HEK293T (cell line): ENCODE results near the gene ACY1.
"Not testable (repeated sequence)": the region's sequence is repeated elsewhere in the genome, so short reads cannot be mapped to it uniquely, and the experiment has no call there.

Source experiments
- CTCF ChIA-PET: fragments of 350-600 bp; formaldehyde crosslinking; extraction: SDS; loops from one replicate; lab custom pipeline; 2021; ENCODE audit warnings: antibody characterized with exemption, inconsistent platforms; lab: Yijun Ruan, JAX
- POLR2A ChIA-PET: fragments of 350-600 bp; formaldehyde crosslinking; extraction: SDS; loops from one replicate; lab custom pipeline; 2020; ENCODE audit warnings: antibody characterized with exemption, inconsistent platforms; lab: Yijun Ruan, JAX
- DNase-seq: peaks from one replicate; pipeline ENCODE4 v3.0.0; 2012; ENCODE audit warnings: mixed read lengths; ENCODE audit errors: extremely low spot score
- ARNT ChIP-seq: fragments of 450-650 bp; IDR thresholded peaks from 2 replicates; pipeline ENCODE4 v1.6.1; 2017; ENCODE audit warnings: mild to moderate bottlenecking
- BHLHE40 ChIP-seq: fragments of 450-650 bp; IDR thresholded peaks from 2 replicates; pipeline ENCODE4 v1.6.1; 2016; ENCODE audit warnings: mild to moderate bottlenecking, moderate library complexity, borderline replicate concordance
- CTBP1 ChIP-seq: fragments of 450-650 bp; IDR thresholded peaks from 2 replicates; pipeline ENCODE4 v1.6.1; 2016; ENCODE audit warnings: borderline replicate concordance
- ELF4 ChIP-seq: fragments of 450-650 bp; IDR thresholded peaks from 2 replicates; pipeline ENCODE4 v1.6.1; 2017; ENCODE audit warnings: antibody characterized with exemption
- FOXA1 ChIP-seq: fragments of 450-650 bp; IDR thresholded peaks from 2 replicates; pipeline ENCODE4 v1.6.1; 2016; ENCODE audit warnings: mild to moderate bottlenecking
- FOXK2 ChIP-seq: fragments of 450-650 bp; IDR thresholded peaks from 2 replicates; pipeline ENCODE4 v1.6.1; 2016; ENCODE audit warnings: mild to moderate bottlenecking
- FOXM1 ChIP-seq: fragments of 450-650 bp; IDR thresholded peaks from 2 replicates; pipeline ENCODE4 v1.6.1; 2017; ENCODE audit warnings: mild to moderate bottlenecking, borderline replicate concordance
- HDGF ChIP-seq: fragments of 450-650 bp; IDR thresholded peaks from 2 replicates; pipeline ENCODE4 v1.6.1; 2017; ENCODE audit warnings: antibody characterized with exemption, borderline replicate concordance
- L3MBTL2 ChIP-seq: fragments of 450-650 bp; conservative IDR thresholded peaks from 2 replicates; pipeline ENCODE4 v1.6.1; 2016; ENCODE audit warnings: mild to moderate bottlenecking
- LEF1 ChIP-seq: fragments of 450-650 bp; IDR thresholded peaks from 2 replicates; pipeline ENCODE4 v1.6.1; 2017; ENCODE audit warnings: mild to moderate bottlenecking, borderline replicate concordance
- NFRKB ChIP-seq: fragments of 450-650 bp; IDR thresholded peaks from 2 replicates; pipeline ENCODE4 v1.6.1; 2016; ENCODE audit warnings: mild to moderate bottlenecking, moderate library complexity
- PKNOX1 ChIP-seq: fragments of 450-650 bp; IDR thresholded peaks from 2 replicates; pipeline ENCODE4 v1.6.1; 2016
- SP1 ChIP-seq: fragments of 450-650 bp; IDR thresholded peaks from 2 replicates; pipeline ENCODE4 v1.6.1; 2017
- SUZ12 ChIP-seq: fragments of 450-650 bp; IDR thresholded peaks from 2 replicates; pipeline ENCODE4 v1.6.1; 2016; ENCODE audit warnings: mild to moderate bottlenecking
- TARDBP ChIP-seq: fragments of 450-650 bp; IDR thresholded peaks from 2 replicates; pipeline ENCODE4 v1.6.1; 2016
- ZNF384 ChIP-seq: fragments of 450-650 bp; IDR thresholded peaks from 2 replicates; pipeline ENCODE4 v1.6.1; 2016

The ACY1 gene

GRCh38 chr3:52031896-52032295 is 48.6 kb downstream of the ACY1 start:
- no peak for DNase-seq
- ChIA-PET CTCF (interaction anchor here (1.3 kb wide), 1 partner anchor 21 kb away, joined by 3 read pairs; no protein-coding TSS in a partner anchor), POLR2A (interaction anchor here (1.3 to 1.4 kb wide), 2 partner anchors 15 to 36 kb away, joined by 3 read pairs; partner anchors contain the start of gene RPL29)
- no peak for TF ChIP-seq BHLHE40
- TF ChIP-seq SUZ12: no peak
- TF ChIP-seq ARNT: no peak
- TF ChIP-seq ELF4: no peak
- TF ChIP-seq NFRKB: no peak
- TF ChIP-seq PKNOX1: no peak
- TF ChIP-seq TARDBP: no peak
- no peak for TF ChIP-seq L3MBTL2
- no peak for TF ChIP-seq LEF1
- no peak for TF ChIP-seq FOXA1

- no peak for DNase-seq
- TF ChIP-seq SUZ12 (no peak), L3MBTL2 (no peak), BHLHE40 (no peak), CTBP1 (no peak), NFRKB (no peak), FOXM1 (no peak), TARDBP (no peak), PKNOX1 (no peak), ARNT (no peak), SP1 (no peak), ELF4 (no peak), FOXK2 (no peak), ZNF384 (no peak), HDGF (no peak), LEF1 (no peak)
- CTCF ChIA-PET: no interaction called here
- POLR2A ChIA-PET: interaction anchor here (1.4 kb wide), 1 partner anchor 37 kb away, joined by 3 read pairs; the partner anchor contains the start of gene RPL29
Observed at GRCh38 chr3:52032702-52033408, 49.5 kb downstream of the ACY1 start.

- CTCF ChIA-PET, DNase-seq, POLR2A ChIA-PET: not testable (repeated sequence)
Observed at GRCh38 chr3:52033748-52034147, 50.4 kb downstream of the ACY1 start.

GRCh38 chr3:52034212-52034611 is 50.9 kb downstream of the ACY1 start:
- no peak for DNase-seq
- ChIA-PET POLR2A (no interaction called here), CTCF (no interaction called here)
- TF ChIP-seq ELF4 (no peak), L3MBTL2 (no peak), SUZ12 (no peak), BHLHE40 (no peak), NFRKB (no peak), TARDBP (no peak), PKNOX1 (no peak), HDGF (no peak), FOXK2 (no peak), FOXM1 (no peak), CTBP1 (no peak), LEF1 (no peak), ZNF384 (no peak), SP1 (no peak), FOXA1 (no peak), ARNT (no peak)

- ChIA-PET CTCF (no interaction called here), POLR2A (no interaction called here)
- no peak for DNase-seq
- no peak for TF ChIP-seq ARNT
- TF ChIP-seq TARDBP: no peak
- TF ChIP-seq FOXK2: no peak
- no peak for TF ChIP-seq HDGF
- no peak for TF ChIP-seq PKNOX1
- no peak for TF ChIP-seq SUZ12
- TF ChIP-seq ELF4: no peak
- no peak for TF ChIP-seq FOXM1
- TF ChIP-seq FOXA1: no peak
- TF ChIP-seq ZNF384: no peak
- TF ChIP-seq BHLHE40: no peak
- TF ChIP-seq L3MBTL2: no peak
- TF ChIP-seq SP1: no peak
- no peak for TF ChIP-seq LEF1
- TF ChIP-seq NFRKB: no peak
- TF ChIP-seq CTBP1: no peak
Observed at GRCh38 chr3:52034651-52035050, 51.3 kb downstream of the ACY1 start.
